GM21390 (cell line): ENCODE measurements around the gene LRWD1.
"Not testable (repeated sequence)": the region's sequence is repeated elsewhere in the genome, so short reads cannot be mapped to it uniquely, and the experiment has no call there.

Source experiments
- ATAC-seq: cut with Tn5 transposase; IDR thresholded peaks from one replicate; pipeline ENCODE4 v1.9.1; 2021; ENCODE audit not compliant: unreplicated experiment

The LRWD1 gene

GRCh38 chr7:102494026-102494425, 29.2 kb downstream of the LRWD1 start:
- ATAC-seq: peak; percentile 6

- peak; percentile 71 for ATAC-seq
Observed at GRCh38 chr7:102494473-102495149, 29.8 kb downstream of the LRWD1 start.

GRCh38 chr7:102496861-102497260, 32.1 kb downstream of the LRWD1 start:
- ATAC-seq: not testable (repeated sequence)

DNA sequence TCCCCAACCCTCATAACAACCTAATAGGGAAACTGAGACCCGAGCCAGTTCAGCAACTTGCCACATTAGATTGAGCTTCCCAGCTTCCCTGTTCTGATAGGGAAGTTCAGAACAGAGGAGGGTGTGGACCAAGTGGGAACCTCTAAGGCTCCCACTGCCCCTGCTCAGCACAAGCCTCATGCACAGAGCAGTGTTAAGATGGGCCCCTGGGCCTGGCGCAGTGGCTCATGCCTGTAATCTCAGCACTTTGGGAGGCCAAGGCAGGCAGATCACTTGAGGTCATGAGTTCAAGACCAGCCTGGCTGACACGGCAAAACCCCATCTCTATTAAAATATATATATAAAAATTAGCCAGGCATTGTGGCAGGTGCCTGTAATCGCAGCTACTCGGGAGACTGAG, 32.5 kb downstream of the LRWD1 start:
- not testable (repeated sequence) for ATAC-seq

DNA sequence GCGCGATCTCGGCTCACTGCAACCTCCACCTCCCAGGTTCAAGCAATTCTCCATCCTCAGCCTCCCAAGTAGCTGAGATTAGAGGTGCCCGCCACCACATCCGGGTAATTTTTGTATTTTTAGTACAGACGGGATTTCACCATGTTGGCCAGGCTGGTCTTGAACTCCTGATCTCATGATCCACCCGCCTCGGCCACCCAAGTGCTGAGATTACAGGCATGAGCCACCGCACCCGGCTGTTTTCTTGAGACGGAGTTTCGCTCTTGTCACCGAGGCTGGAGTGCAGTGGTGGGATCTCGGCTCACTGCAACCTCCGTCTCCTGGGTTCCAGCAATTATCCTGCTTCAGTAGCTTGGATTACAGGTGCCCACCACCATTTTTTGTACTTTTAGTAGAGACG, 33.5 kb downstream of the LRWD1 start:
- ATAC-seq: not testable (repeated sequence)

- ATAC-seq: not testable (repeated sequence)
Observed at GRCh38 chr7:102503141-102503540, 38.4 kb downstream of the LRWD1 start.

DNA sequence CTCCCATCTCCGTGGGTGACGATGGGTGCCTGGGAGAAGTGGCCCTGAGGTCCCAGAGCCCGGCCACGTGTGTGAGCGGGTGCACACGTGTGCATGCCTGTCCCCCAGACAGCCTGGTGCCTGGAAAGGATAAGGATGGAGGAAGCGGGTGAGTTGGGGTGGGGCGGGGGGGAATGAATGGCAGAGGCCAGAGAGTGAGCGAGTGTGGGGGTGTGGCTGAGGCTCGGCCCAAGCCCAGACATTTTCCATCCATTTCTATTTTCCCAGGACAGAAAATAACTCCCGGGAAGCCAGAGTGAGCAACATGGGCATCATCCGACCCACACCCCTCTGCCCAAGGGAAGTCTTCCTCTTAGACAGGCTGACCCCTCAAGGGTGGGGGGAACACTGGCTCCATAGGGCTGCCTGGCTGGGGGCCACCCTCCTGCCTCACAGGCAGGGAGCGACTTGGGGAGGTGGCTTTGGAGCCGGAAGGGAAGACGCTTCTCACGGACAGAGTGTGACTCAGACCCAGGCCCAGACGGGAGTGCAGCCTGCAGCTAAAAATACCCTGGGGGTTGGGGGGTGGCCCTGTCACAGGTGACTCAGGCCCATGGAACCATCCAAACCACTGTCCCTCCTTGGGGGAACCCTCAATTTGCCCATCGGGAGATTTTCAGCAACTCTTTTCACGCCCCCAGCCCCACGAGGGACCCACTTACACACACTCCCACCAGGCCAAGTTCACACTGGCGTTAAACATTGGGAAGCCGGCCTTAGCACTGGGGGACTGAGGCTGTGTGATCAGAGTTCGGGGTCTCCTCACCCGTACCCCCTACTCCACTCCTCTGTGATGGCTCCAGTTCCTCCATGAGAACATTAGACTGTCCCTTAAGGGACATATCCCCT, 40.8 kb downstream of the LRWD1 start:
- ATAC-seq: not testable (repeated sequence)

DNA sequence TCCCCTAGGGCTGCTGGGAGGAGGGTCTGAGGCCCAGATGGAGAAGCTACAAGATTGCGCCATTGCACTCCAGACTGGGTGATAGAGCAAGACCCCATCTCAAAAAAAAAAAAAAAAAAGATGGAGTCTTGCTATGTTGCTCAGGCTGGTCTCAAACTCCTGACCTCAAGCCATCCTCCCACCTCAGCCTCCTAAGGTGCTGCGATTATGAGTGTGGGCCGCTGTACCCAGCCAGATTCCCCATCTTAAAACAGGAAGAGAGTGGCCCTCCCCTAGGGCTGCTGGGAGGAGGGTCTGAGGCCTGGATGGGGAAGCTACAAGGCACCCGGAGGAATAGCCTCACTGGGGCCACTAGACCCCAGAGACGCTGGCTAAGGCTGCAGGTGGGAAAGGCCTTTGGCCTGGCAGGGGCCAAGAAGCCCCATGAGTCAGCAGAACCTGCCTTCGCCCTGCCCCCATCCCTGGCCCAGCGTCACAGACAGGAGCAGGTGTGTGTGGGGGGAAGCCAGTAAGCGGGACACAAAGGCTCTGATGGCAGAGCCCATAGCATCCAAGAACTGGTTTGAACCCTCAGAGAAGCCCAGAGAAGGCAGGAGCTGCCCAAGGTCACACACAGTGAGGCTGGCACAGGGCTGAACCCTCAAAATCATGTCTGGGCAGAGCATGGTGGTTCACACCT, 42.8 kb downstream of the LRWD1 start:
- ATAC-seq: not testable (repeated sequence)

GRCh38 chr7:102510575-102510974, 45.8 kb downstream of the LRWD1 start:
- not testable (repeated sequence) for ATAC-seq

DNA sequence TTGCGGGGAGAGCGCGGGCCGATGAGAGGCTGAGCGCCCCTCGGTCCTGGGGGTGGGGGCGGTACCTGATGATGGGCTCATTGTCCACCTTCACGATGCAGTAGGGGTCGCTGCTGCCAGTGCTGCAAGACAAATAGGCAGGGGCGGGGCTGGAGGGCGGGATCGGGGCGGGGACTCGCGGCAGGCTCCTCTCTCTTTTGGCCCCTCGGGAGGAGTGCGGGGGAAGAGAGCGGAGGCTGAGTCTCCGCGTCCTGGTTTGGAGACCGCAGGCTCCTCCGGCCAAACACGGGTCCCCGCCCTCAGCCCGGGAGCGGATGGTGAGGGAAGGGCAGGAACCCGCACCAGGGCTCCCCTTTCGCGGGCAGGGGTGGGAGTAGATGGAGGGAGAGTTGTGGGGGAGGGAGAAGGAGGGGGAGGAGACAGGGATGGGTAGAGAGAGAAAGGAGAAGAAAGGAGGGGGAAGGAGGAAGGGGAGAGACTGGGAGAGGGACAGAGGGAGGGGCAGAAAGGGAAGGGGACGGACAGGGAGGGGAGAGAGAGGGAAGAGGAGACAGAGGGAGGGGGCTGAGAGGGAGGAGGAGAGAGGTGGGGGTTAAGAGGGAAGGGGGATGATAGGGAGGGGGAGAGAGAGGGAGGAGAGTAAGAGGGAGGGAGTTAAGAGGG, 47.2 kb downstream of the LRWD1 start:
- peak; percentile 39 for ATAC-seq

DNA sequence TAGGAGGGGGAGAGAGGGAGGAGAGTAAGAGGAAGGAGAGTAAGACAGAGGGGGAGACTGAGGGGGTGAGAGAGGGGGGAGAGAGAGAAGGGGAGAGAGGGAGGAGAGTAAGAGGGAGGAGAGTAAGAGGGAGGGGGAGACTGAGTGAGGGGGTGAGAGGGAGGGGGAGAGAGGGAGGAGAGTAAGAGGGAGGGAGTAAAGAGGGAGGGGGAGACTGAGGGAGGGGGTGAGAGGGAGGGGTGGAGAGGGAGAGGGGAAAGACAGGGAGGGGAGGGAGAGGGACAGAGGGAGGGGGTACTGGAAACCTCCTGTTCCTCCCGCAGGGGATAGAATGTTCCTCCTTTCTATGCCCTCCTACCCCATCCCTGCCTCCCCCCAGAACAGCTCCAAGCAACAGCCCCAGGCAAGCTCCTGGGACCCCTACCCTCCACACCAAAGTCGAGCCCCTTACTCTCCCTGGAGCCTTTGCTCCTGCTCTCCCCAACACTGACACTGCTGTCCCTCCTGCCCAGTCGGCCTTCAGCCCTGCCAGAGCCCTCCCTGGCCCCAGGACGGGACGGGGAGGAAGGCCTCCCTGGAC, 47.9 kb downstream of the LRWD1 start:
- ATAC-seq: not testable (repeated sequence)

GRCh38 chr7:102514881-102515721, 50.3 kb downstream of the LRWD1 start:
- peak; percentile 72 for ATAC-seq

GRCh38 chr7:102515889-102516288, 51.1 kb downstream of the LRWD1 start:
- ATAC-seq: not testable (repeated sequence)

GRCh38 chr7:102516951-102517350, 52.2 kb downstream of the LRWD1 start:
- not testable (repeated sequence) for ATAC-seq

DNA sequence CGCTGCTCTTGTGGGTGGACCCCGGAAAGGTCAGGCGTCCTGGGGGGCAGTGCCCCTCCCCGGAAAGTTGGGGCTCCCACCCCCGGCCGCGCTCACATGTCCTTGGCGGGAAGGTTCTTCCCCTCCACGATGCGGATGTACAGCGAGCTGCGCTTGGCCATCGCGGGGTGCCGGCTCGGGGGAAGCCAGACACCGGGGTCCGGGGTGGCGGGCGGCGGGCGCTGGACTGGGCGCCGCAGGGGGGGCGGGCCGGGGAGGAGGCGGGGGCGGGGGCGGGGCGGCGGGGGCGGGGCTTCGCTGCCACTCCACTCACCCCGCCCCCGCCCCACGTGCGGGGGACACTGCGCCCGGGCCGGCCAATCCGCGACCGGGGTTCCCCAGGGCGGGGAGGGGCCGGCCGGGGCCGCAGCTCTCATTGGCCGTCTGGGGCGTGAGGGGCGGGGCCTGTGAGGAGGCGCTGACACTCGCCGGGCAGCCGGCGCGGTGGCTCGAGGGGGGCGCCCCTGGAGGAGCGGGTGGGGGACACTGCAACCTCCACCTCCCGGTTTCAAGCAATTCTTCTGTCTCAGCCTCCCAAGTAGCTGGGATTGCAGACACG, 52.9 kb downstream of the LRWD1 start, which contains the start of gene RASA4B:
RASA4B (minus strand) TSS at position 228 of the 598 bp plus-strand sequence; CDS start at position 161, 67 bp downstream.
- peak; percentile 66 for ATAC-seq

GRCh38 chr7:102520797-102521196, 56.0 kb downstream of the LRWD1 start:
- not testable (repeated sequence) for ATAC-seq
